ENCODE data around the gene KIAA1755. TPM values are rescaled to one million over a fixed set of nuclear protein-coding genes. Genes with fewer than 3 reads are reported as not detected.

KIAA1755 gene
- total RNA-seq, 1 donor from 2014 or later, result 17.8 TPM

- Mint-ChIP-seq H3K9me3 (ENCODE audit: low read depth) (no peaks in the 10 kb centered on the region), H3K27ac (ENCODE audit: unreplicated experiment) (no peak overlapping the region), H3K27me3 (ENCODE audit: low read depth) (no peaks in the 10 kb centered on the region), H3K36me3 (ENCODE audit: low read depth) (no peaks in the 10 kb centered on the region), H3K4me3 (ENCODE audit: unreplicated experiment) (no peak overlapping the region), H3K4me1 (ENCODE audit: low read depth) (peaks cover 28% of the 10 kb centered on the region)
- TF ChIP-seq CTCF (IDR thresholded peaks at IDR 0.05), result peak; percentile 98
- DNase-seq (ENCODE audit: low spot score), result peak; percentile 88
These were observed 39.4 kb downstream of the KIAA1755 start for GRCh38 chr20:38221119-38221589.

GRCh38 chr20:38220587-38221118, 39.9 kb downstream of the KIAA1755 start:
- Mint-ChIP-seq H3K36me3 (ENCODE audit: low read depth) (no peaks in the 10 kb centered on the region), H3K9me3 (ENCODE audit: low read depth) (no peaks in the 10 kb centered on the region), H3K4me1 (ENCODE audit: low read depth) (peaks cover 28% of the 10 kb centered on the region), H3K4me3 (ENCODE audit: unreplicated experiment) (no peak overlapping the region), H3K27ac (ENCODE audit: unreplicated experiment) (no peak overlapping the region), H3K27me3 (ENCODE audit: low read depth) (no peaks in the 10 kb centered on the region)
- DNase-seq (ENCODE audit: low spot score), result peak; percentile 39
- no peak for TF ChIP-seq CTCF (IDR thresholded peaks at IDR 0.05)

GRCh38 chr20:38219006-38219950, 41.3 kb downstream of the KIAA1755 start:
- peak; percentile 77 for DNase-seq (ENCODE audit: low spot score)
- Mint-ChIP-seq H3K27ac (ENCODE audit: unreplicated experiment) (no peak overlapping the region), H3K27me3 (ENCODE audit: low read depth) (no peaks in the 10 kb centered on the region), H3K4me3 (ENCODE audit: unreplicated experiment) (no peak overlapping the region), H3K4me1 (ENCODE audit: low read depth) (peaks cover 28% of the 10 kb centered on the region), H3K9me3 (ENCODE audit: low read depth) (no peaks in the 10 kb centered on the region), H3K36me3 (ENCODE audit: low read depth) (no peaks in the 10 kb centered on the region)
- no peak for TF ChIP-seq CTCF (IDR thresholded peaks at IDR 0.05)

GRCh38 chr20:38218566-38218885, 42.0 kb downstream of the KIAA1755 start:
- H3K36me3 Mint-ChIP-seq (ENCODE audit: low read depth), result no peaks in the 10 kb centered on the region
- peak overlapping the region; percentile 85 for H3K27ac Mint-ChIP-seq (ENCODE audit: unreplicated experiment)

More at GRCh38 chr20:38218566-38218885, 42.0 kb downstream of the KIAA1755 start:
- H3K27me3 Mint-ChIP-seq (ENCODE audit: low read depth), result no peaks in the 10 kb centered on the region
- H3K4me3 Mint-ChIP-seq (ENCODE audit: unreplicated experiment), result no peak overlapping the region
- no peak for TF ChIP-seq CTCF (IDR thresholded peaks at IDR 0.05)
- DNase-seq (ENCODE audit: low spot score), result peak; percentile 42
- no peaks in the 10 kb centered on the region for H3K9me3 Mint-ChIP-seq (ENCODE audit: low read depth)
- peaks cover 28% of the 10 kb centered on the region for H3K4me1 Mint-ChIP-seq (ENCODE audit: low read depth)

All from chondrocyte (in vitro differentiated cells).